Eye (tissue), 1 donor: ENCODE measurements around the gene ARCN1.

Experiments
- DNase-seq: peaks from one replicate; pipeline ENCODE4 v3.0.0-alpha.2; 2015

Gene ARCN1

GRCh38 chr11:118640332-118641154, 68.3 kb downstream of the ARCN1 start:
- DNase-seq: no peak

GRCh38 chr11:118641397-118642019, 69.3 kb downstream of the ARCN1 start:
- DNase-seq: no peak

DNA sequence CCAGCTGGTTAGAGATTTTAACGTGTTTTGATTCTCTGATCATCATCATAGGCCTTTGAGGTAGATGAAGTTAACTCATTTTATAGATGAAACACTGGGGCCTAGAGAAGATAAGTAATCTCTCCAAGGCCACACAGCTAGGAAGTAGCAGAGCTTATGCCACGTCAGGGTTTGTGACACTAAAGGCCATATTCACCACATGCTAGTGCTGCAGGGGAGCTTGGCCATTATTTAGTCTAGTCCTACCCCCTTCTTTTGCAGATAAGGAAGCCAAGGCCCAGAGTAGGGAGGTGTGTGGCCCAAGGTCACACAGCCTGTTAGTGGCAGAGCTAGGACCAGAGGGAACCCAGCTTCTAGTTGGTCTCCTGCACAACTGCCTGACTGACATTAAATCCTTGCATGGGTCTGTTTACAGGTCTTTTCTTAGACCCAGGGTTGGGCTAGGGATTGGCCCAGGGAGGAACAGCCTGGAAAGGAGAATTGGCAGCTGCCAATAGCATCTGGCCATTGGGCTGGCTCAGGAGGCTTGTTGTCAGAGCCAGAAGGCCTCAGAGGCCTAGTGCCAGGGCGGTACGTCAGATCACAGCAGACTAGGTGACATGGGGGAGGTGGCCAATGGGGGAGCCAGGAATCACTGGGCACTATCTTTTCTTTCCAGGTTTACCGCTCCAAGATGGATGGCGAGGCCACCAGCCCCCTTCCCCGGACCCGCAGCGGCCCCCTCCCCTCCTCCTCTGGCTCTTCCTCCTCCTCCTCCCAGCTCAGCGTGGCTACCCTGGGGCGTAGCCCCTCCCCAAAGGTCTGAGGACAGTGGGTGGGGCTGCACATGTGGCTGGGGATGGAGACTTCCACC, 71.2 kb downstream of the ARCN1 start:
- DNase-seq: no peak

DNA sequence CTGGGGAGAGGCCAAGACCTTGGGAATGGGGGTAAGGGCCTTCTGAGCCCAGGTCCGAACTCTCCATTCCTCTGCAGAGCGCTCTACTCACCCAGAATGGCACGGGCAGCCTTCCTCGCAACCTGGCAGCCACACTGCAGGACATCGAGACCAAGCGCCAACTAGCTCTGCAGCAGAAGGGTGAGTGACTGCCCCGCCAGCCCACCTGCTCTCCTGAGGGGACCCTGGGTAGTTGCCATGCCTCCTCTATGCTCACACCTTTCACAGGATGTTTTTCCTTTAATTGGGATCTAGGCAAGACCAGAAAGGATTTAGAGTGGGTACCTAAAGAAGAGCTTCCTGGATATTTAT, 71.8 kb downstream of the ARCN1 start:
- DNase-seq: no peak

DNA sequence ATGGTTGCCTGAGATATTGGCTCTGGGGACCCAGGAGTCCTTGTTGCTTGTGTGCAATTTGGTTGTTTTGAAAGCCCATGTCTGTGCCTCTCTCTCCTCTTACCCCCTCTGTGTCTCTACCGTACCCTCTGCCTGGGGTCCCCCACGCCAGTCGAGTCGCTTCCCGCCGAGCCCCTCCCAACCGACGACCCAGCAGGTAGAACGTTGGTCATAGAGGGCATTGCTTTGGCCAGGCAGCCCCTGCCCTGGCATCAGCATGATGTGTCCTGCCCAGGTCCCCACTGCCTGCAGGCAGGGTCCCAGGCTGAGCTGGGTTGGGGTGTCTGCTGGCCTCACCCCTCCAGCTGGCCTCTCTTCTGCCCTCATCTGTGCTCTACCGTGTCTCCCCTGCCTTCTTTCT, 72.3 kb downstream of the ARCN1 start:
- DNase-seq: no peak

- DNase-seq: no peak
These were observed 73.0 kb downstream of the ARCN1 start for GRCh38 chr11:118645066-118645715.

DNA sequence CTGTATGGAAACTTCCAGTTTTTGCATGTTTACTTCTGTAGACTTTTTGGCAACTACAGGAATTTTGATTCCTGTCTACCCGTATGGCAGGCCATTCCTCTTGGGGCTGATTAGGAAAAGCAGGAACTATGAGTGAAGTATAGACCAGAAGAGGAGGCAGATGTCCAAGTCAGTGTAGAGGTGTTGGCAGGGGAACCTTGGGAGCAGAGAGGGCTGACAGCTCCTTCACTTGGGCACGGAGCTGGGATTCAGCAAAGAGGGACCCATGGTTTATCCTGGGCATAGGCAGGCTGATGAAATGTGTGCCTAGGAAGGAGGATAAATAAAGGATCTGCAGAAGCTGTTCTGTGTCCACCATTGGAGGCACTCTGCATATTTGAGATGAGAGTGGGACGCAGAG, 74.2 kb downstream of the ARCN1 start:
- no peak for DNase-seq

- DNase-seq: no peak
These were observed 76.1 kb downstream of the ARCN1 start for GRCh38 chr11:118648291-118648690.

GRCh38 chr11:118649941-118650340, 77.7 kb downstream of the ARCN1 start:
- no peak for DNase-seq

- no peak for DNase-seq
These were observed 78.2 kb downstream of the ARCN1 start for GRCh38 chr11:118650366-118650765.

GRCh38 chr11:118651820-118652219, 79.6 kb downstream of the ARCN1 start:
- no peak for DNase-seq
